Suprapubic skin (tissue), 4 donors: ENCODE results near the gene HIP1.

Experiments used
- POLR2A ChIP-seq, 2 donors: fragments of 450-650 bp; IDR thresholded peaks; one replicate each; pipeline ENCODE4 v1.6.1; 2017; ENCODE audit warnings: antibody characterized with exemption in 2 of 2, mild to moderate bottlenecking in 2 of 2, moderate library complexity in 2 of 2
- POLR2AphosphoS5 ChIP-seq, 3 donors: sonication (generic); formaldehyde crosslinking; IDR thresholded peaks; one replicate each; pipeline ENCODE4 v1.6.1; 2017; ENCODE audit warnings: antibody characterized with exemption in 3 of 3
- TF ChIP-seq, protein P1 (sequence below), 2 donors: fragments of 200-600 bp in 1 of 2; fragments of 450-650 bp in 1 of 2; sonication (generic) in 1 of 2; IDR thresholded peaks; one replicate each; pipeline ENCODE4 v1.5.1; 2016 to 2019; ENCODE audit warnings: antibody characterized with exemption in 2 of 2, mild to moderate bottlenecking in 1 of 2, moderate library complexity in 1 of 2

DNA sequence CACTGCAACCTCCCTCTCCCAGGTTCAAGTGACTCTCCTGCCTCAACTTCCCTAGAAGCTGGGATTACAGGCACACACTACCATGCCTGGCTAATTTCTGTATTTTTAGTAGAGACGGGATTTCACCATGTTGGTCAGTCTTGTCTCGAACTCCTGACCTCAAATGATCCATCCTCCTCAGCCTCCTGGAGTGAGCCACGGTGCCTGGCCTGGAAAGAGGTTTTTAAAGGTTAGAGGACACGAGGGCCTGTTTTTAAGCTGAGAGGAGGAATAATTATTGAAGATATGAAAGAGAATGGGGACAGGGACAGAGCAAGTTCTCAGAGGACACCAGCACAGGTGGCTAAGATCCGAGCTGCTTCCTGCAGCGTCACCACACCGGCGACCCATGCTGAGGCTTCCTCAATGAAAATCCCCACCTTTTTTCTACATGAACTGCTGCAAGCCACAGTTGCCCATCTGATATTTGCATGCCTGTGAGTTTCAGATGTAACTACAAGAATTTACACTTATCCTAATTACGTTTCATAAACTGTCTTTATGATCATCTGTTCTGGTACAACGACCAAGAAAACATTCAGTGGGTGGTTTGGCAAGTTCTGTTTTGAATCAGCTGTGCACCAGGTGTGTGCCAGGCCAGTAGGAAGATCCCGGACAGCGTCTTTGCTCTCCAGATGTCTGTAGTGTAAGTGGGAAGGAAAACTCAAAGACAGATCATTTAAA lies 76.0 kb downstream of the HIP1 start:
- TF ChIP-seq, protein P1, sequence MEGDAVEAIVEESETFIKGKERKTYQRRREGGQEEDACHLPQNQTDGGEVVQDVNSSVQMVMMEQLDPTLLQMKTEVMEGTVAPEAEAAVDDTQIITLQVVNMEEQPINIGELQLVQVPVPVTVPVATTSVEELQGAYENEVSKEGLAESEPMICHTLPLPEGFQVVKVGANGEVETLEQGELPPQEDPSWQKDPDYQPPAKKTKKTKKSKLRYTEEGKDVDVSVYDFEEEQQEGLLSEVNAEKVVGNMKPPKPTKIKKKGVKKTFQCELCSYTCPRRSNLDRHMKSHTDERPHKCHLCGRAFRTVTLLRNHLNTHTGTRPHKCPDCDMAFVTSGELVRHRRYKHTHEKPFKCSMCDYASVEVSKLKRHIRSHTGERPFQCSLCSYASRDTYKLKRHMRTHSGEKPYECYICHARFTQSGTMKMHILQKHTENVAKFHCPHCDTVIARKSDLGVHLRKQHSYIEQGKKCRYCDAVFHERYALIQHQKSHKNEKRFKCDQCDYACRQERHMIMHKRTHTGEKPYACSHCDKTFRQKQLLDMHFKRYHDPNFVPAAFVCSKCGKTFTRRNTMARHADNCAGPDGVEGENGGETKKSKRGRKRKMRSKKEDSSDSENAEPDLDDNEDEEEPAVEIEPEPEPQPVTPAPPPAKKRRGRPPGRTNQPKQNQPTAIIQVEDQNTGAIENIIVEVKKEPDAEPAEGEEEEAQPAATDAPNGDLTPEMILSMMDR (IDR thresholded peaks at IDR 0.05): no peak
- TF ChIP-seq POLR2A (IDR thresholded peaks at IDR 0.05): no peak
- no peak for TF ChIP-seq POLR2AphosphoS5 (IDR thresholded peaks at IDR 0.05)
